HL-60/S4 treated with retinoic acid at 250 ng/mL for 4 days and 3 days (cell line): ENCODE measurements around the gene ANKLE1.

Experiments used
- in situ Hi-C: fragments of 300-500 bp; cut with MboI; formaldehyde crosslinking; loops from 2 replicates; pipeline ENCODE4 v1.7.0; 2022; ENCODE audit warnings: low sequenced_read_pairs

ANKLE1 gene

GRCh38 chr19:17324357-17325114, 42.8 kb downstream of the ANKLE1 start:
- in situ Hi-C loops, result no loop called here

- in situ Hi-C loops, result no loop called here
Observed at GRCh38 chr19:17325133-17325532, 43.4 kb downstream of the ANKLE1 start.

- in situ Hi-C loops, result no loop called here
Observed at GRCh38 chr19:17325881-17326594, 44.3 kb downstream of the ANKLE1 start.

GRCh38 chr19:17326595-17326966, 44.9 kb downstream of the ANKLE1 start:
- in situ Hi-C loops, result no loop called here

- in situ Hi-C loops, result no loop called here
Observed at GRCh38 chr19:17327068-17327653, 45.5 kb downstream of the ANKLE1 start.

DNA sequence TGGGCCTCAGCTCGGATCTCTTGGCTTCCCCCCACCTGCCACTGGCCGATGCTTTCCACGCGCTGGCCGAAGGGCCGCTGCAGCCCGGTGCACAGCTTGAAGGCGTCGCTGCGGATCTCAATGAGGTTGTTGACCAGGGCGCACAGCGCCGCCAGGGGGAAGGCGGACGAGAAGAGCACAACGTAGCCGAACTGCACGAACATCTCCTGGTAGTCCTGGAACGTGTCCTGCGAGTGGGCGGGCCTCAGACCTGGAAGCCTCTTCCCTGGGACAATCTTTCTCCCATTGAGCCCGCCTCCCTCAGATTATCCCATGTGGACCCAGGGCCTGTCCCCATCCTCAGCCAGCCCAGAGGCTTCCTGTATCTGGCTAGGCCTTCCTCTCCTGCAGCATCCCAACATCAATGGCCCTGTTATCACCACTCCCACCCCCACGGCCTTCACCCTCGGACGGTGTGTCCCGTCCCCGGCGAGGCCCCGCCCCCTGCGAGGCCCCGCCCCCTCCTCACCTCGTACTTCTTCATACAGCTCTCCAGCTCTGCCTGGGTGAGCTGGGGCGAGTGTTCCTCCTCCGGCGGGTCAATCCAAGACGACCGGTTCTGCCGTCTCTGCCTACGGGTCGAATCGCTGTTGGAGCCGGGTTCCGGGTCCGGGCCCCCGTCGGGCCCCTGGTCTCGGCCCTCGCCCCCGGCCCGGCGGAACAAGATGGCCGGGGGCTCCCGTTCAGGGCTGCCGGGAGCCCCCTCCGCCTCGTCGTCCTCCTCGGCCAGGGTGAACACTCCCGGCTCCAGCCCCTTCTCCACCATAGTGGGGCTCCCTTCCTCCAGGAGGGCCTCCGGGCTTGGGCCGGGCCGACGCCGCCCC, 46.2 kb downstream of the ANKLE1 start:
- in situ Hi-C loops, result no loop called here

DNA sequence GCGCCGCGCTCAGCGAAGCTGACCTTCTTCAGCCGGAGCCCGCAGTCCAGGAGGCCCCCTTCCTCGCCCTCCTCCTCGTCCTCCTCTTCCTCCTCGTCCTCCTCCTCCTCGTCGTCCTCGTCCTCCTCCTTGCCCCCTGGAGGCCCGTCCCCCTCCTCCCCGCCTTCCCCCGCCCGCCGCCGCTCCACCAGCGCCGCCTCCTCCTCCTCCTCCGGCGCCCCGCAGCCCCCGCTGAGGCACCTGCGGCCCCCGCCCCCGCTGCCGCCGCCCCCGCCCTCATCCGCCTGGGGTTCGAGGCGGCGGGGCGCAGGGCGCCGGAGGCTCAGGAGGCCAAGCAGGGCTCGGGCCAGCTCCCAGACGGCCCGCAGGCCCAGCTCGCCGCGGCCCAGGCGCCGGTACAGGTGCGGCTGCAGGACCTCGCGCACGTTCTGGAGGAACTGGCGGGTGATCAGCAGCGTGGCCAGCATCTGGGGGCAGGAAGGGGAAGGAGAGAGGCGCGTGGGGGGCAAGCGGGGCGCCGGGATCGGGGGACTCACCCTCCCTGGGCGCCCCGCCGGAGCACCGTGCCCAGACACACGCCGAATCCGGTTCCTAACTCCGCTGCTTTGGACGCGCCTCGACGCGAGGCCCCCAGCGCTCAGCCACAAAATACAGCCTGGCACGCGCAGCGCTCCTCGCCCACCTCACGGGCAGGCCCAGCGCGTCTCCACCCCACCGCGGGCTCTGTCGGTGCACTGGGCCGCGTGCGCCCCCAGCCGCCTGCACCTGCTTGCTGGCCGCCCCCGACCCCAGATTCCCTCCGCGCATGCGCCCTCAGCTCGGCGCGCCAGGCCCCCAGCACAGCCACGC, 47.0 kb downstream of the ANKLE1 start:
- in situ Hi-C loops, result no loop called here

GRCh38 chr19:17329366-17330261, 47.9 kb downstream of the ANKLE1 start:
- in situ Hi-C loops, result no loop called here

DNA sequence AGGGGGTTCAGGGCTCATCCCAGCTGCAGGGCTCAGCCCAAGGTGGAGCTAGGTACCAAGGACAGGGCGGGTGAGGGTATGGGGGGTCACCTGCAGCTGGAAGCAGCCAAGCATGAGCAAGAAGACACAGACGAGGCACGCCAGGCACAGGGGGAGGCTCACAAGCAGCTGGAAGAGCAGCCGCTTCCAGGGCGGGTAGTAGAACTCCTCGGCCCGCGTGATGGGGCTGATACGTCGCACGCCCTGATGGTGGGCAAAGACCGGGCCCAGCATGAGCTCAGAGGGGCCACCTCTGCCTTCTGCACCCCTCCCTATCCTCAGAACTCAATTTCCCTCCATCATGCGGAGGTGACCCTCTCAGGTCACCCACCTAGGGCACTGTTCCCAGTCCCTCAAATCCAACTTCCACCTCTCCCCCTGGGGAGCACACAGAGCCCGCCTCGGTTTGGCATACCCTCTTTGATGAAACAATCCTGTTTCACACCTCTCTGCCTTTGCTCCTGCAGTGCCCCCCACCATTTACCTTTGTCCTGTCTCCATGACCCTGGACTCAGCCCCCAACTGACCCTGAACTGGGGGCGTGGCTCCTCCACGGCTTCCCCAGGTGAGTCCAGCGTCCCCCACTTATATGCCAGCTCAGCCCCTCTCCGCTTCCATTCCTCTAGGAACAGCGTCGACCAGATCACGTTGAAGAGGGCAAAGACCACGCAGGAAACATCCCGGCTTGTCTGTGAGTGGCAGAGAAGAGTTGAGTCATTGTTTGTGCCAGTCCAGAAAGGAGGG, 48.8 kb downstream of the ANKLE1 start:
- in situ Hi-C loops, result no loop called here

DNA sequence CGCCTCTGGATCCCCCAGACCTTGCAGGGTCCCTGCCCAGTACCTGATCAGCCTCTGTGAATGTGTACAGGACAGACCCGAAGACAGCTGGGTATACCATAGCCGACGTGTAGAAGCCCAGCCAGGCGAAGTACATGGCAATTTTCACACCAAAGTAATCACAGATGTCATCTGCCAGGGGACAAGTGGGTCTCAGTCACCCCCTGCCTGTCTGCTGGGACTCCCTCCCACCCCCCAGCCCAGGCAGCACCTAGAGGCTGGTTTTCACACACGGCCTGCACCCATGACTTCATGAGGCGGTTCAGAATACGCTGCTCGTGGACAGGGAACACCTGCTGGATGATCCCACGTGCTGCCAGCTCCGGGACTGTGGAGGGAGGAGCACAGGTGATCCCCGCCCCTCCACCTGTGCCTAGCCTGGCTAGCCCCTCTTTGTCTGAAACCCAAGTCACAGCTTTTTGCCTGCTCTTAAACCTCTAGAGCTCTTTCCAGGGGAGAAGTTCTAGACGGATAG, 49.4 kb downstream of the ANKLE1 start:
- in situ Hi-C loops, result no loop called here

- in situ Hi-C loops, result no loop called here
Observed at GRCh38 chr19:17332360-17332676, 50.6 kb downstream of the ANKLE1 start.

DNA sequence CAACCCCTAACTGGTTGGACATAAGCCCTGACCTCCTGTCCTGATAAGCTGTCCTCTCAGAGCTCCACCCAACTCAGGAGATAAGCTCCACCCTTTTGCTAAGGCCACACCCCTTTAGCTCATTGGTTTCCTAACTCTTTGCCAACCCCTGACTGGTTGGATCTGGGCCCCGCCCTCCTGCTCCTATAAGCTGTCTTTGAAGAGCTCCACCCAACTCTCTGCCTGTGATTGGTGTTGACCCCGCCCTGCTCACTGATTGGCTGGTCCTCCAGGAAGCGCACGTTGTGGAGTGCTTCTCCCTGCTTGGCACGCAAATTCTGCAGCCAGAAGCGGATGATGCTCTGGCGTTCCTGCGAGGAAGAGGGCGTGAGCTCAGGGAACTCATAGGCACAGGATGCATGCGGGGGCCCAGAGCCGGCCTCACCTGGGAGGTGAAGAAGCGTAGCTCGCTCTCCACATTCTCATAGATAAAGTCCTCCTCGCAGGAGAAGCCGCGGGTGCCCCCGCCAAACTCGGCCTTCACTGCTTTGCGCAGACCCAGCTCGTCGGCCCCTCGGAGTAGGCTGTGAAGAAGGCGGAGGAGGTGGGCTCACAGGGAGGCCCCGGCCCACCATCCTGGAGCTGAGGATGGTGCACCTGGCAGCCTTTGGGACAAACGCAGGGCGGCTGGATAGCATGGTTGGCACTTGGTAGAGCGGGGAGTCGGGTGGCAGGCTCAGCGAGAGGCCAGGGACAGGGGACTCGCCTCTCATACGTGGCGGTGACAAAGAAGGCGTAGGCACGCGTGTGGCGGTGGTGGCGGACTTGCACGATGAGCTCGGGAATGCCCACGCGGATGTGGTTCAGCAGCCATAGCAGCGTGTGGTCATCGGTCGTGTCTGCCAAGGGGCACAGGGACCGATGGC, 51.2 kb downstream of the ANKLE1 start:
- in situ Hi-C loops, result no loop called here

- in situ Hi-C loops, result no loop called here
Observed at GRCh38 chr19:17333611-17334413, 52.1 kb downstream of the ANKLE1 start.

DNA sequence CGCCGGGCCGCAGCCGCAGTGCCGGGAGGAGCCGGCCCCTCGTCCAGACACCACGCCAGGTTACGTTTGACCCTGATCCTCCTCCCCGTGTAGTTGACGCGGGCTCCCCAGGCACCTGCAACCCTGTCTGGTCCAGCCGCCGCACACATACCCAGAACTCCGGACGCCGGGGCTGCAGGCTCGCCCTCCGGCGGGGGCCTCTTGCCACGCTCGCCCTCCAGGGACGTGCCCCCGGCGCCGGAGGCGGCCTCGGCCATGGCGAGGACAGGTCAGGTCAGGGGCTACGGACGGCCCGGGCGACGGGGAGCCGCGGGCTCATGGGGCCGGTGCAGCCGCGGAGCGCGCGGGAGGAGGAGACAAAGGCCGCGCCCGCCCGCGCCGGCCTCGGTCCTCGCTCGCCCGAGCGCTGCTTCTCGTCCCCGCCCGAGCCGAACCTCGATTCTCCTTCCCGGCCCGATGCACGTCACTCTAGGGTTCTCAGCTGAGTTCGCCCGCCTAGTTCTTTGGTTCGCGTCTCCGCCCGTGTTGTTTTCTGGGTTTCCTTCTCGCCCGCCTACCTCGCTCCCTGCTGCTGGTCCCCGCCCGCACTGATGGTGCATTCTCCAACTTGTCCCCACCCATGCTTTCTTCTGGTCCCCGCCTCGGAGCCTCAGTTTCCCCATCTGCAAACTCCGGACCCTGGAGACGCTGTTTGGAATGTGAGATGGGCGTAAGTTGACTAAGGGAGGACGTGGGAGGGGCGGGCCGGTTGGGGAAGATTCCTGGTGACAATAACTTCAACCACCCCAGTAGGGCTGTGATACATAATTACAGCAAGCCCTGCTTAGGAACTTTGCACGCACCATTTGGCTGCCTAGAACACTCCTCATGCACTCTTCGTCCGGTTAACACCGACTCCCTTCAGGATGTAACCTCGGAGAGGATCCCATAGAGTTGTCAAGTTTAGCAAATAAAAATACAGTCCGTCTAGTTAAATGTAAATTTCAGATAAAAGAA, 53.0 kb downstream of the ANKLE1 start, which contains the start of gene ANO8:
Gene ANO8, minus strand, starts transcription at position 442 of the 996 bp plus-strand sequence. Its CDS starts 185 bp downstream, at position 257.
- in situ Hi-C loops, result no loop called here

GRCh38 chr19:17335575-17335974, 53.9 kb downstream of the ANKLE1 start:
- in situ Hi-C loops, result no loop called here
